Measurements from ENCODE around the gene PCCB.

DNA sequence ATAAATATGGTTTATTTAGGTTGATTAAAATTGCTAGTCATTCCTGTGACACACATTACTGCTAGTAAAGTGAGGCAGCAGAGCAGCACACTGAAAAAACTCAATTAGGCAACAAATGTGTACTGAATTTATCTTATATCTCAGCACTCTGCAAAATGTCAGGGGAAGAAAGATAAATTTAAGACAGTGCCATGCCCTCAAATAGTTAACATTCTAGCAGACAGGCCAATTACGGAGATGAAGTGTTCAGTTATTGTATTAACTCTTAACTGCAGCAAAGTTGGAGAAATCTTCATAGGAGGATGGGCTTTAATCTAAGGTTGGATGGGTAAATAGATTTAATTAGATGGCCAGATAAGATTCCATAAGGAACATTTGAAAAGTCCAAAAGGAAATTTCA, 127.9 kb downstream of the PCCB start:
- TF ChIP-seq, protein P1, sequence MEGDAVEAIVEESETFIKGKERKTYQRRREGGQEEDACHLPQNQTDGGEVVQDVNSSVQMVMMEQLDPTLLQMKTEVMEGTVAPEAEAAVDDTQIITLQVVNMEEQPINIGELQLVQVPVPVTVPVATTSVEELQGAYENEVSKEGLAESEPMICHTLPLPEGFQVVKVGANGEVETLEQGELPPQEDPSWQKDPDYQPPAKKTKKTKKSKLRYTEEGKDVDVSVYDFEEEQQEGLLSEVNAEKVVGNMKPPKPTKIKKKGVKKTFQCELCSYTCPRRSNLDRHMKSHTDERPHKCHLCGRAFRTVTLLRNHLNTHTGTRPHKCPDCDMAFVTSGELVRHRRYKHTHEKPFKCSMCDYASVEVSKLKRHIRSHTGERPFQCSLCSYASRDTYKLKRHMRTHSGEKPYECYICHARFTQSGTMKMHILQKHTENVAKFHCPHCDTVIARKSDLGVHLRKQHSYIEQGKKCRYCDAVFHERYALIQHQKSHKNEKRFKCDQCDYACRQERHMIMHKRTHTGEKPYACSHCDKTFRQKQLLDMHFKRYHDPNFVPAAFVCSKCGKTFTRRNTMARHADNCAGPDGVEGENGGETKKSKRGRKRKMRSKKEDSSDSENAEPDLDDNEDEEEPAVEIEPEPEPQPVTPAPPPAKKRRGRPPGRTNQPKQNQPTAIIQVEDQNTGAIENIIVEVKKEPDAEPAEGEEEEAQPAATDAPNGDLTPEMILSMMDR (conservative IDR thresholded peaks at IDR 0.05; ENCODE audit: low read depth, low read length), result no peak
- TF ChIP-seq EZH2phosphoT487 (IDR thresholded peaks at IDR 0.05; ENCODE audit: borderline replicate concordance, low read length) (no peak), EZH2 (IDR thresholded peaks at IDR 0.05; ENCODE audit: low read length, unreplicated experiment) (no peak)
